LHCN-M2 (cell line): ENCODE measurements around the gene GPANK1. TPM values are rescaled to one million over a fixed set of nuclear protein-coding genes. Genes with fewer than 3 reads are reported as not detected.

ENCODE experiments used
- DNase-seq: peaks from one replicate; pipeline ENCODE4 v3.0.0-alpha.2; 2012; ENCODE audit warnings: low read depth
- total RNA-seq: library from RNA; depleted of rRNA; stranded (reverse); fragments of >200 nt; gene quantifications from 2 replicates; pipeline ENCODE4 v1.2.3, GENCODE V29; 2014

The GPANK1 gene
- total RNA-seq, 1 experiment from 2014 or later, result 31.2 TPM

- no peak for DNase-seq
Observed at GRCh38 chr6:31642798-31643570, 21.8 kb downstream of the GPANK1 start.

DNA sequence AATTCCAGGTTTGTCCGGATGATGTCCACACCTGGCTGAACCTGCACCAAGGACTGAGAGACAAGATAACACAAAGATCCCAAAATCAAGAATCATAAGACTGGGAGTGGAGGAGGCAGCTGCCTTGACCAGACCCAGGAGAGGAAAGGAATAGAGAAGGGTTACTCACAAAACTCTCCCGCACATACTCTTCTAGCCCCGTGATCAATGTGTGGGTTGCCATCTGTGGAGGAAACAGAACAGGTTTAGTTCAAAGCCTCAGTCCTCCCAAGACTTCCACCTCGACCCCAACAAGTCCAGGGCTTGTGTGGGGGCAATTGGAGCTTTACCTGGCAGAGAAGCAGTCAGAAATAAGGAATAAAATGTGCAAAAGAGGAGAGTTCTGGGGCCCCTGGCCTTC lies 23.4 kb downstream of the GPANK1 start:
- no peak for DNase-seq

GRCh38 chr6:31640612-31641011 lies 24.2 kb downstream of the GPANK1 start:
- no peak for DNase-seq

- DNase-seq, result peak; percentile 81
Observed at GRCh38 chr6:31639449-31639861, 25.3 kb downstream of the GPANK1 start.

GRCh38 chr6:31639043-31639442 lies 25.8 kb downstream of the GPANK1 start:
- no peak for DNase-seq

- DNase-seq, result no peak
Observed at GRCh38 chr6:31636698-31637596, 27.9 kb downstream of the GPANK1 start.

DNA sequence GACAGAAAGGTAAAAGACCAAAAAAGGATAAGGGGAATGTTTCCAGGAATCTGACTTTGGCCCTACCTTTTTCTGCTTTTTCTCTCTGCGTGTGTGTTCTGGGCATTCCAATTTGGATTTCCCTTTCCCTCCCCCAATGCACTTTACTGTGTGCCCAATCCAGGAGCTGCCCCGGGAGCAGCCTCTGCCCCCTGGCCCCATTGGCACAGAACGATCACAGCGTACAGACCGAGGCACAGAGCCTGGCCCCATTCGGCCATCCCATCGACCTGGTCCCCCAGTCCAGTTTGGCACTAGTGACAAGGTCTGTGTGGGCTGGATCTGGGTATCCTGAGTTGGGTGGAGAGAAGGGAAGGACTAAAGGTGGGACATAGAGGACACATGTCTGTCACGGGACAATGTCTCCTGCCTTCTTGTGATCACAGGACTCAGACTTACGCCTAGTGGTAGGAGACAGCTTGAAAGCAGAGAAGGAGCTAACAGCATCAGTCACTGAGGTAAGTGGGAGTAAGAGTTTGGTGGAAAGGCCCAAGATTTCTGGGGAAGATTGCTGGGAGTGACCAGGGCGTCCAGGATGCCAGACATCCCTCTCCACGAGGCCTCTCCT lies 29.7 kb downstream of the GPANK1 start:
- no peak for DNase-seq

GRCh38 chr6:31634131-31634530 lies 30.7 kb downstream of the GPANK1 start:
- no peak for DNase-seq

- no peak for DNase-seq
Observed at GRCh38 chr6:31633447-31633846, 31.4 kb downstream of the GPANK1 start.

DNA sequence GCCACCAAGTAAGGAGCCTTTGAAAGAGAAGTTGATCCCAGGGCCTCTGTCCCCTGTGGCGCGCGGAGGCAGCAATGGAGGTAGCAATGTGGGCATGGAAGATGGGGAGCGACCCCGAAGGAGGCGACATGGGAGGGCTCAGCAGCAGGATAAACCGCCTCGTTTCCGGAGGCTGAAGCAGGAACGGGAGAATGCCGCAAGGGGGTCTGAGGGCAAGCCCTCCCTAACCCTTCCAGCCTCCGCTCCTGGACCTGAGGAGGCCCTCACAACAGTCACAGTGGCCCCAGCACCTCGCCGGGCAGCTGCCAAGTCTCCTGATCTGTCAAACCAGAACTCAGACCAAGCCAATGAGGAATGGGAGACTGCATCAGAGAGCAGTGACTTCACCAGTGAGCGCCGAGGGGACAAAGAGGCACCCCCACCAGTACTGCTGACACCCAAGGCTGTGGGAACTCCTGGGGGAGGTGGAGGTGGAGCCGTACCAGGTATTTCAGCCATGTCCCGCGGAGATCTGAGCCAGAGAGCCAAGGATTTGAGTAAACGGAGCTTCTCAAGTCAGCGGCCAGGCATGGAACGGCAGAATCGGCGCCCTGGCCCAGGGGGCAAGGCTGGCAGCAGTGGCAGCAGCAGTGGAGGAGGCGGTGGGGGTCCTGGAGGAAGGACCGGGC lies 32.4 kb downstream of the GPANK1 start:
- DNase-seq, result no peak

GRCh38 chr6:31631681-31632278 lies 33.0 kb downstream of the GPANK1 start:
- no peak for DNase-seq

DNA sequence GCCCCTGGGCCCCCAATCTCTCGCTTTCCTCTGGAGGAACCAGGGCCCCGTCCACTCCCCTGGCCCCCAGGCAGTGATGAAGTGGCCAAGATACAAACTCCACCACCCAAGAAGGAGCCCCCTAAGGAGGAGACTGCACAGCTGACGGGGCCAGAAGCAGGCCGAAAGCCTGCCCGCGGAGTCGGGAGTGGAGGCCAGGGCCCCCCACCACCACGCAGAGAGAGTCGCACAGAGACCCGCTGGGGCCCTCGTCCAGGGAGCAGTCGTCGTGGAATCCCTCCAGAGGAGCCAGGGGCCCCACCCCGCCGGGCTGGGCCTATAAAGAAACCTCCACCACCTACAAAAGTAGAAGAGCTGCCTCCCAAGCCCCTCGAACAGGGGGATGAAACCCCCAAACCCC lies 33.6 kb downstream of the GPANK1 start:
- no peak for DNase-seq

GRCh38 chr6:31630177-31630934 lies 34.4 kb downstream of the GPANK1 start:
- no peak for DNase-seq

- DNase-seq, result no peak
Observed at GRCh38 chr6:31629014-31629413, 35.8 kb downstream of the GPANK1 start.

GRCh38 chr6:31627690-31628287 lies 37.0 kb downstream of the GPANK1 start:
- DNase-seq, result no peak

DNA sequence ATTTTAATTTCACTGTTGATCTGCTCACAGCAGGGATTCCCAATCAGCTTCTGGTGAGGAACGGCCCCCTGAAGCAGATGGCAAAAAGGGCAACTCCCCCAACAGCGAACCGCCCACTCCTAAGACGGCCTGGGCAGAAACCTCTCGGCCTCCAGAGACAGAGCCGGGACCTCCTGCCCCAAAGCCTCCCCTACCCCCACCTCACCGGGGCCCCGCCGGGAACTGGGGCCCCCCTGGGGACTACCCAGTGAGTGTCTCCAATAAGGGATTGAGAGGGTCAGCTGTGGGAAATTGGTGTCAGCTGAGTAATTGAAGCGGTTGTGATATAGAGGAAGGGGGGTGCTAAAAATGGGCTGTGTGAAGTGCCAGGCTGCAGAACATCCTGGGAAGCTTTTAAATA lies 37.8 kb downstream of the GPANK1 start:
- no peak for DNase-seq

GRCh38 chr6:31624070-31624469 lies 40.7 kb downstream of the GPANK1 start:
- DNase-seq, result no peak

GRCh38 chr6:31622684-31623091 lies 42.1 kb downstream of the GPANK1 start:
- DNase-seq, result no peak

DNA sequence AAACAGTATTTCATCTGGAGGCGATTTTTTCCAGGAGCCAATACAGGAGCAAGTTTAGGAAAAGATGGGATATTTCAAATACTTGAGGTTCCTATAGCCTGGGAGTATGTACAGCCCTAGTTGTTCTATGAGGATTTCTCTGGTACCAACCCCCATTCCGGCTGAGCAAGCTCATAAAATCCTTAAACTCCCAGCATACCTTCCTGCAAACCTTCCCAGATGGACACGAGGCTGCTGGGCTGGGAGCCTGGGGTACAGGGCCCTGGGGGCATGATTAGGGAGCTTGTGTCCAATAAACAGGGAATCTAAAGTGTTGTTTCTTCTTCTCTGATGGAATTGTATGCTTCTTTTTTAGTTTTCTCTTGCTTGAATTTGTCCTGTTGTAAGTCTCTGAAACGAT lies 42.8 kb downstream of the GPANK1 start:
- DNase-seq, result no peak

GRCh38 chr6:31621320-31621939 lies 43.4 kb downstream of the GPANK1 start:
- DNase-seq, result no peak
